ENCODE measurements around the gene LINC00237.

Gene LINC00237

GRCh38 chr20:21092806-21093205, 13.4 kb downstream of the LINC00237 start:
- H3K36me3 ChIP-seq (ENCODE audit: insufficient read depth) = no peaks in the 10 kb centered on the region
- no peak overlapping the region for H3K4me3 ChIP-seq (IDR thresholded peaks at IDR 0.05; ENCODE audit: insufficient read depth, low read depth, low read length)
- no peak overlapping the region for H2AFZ ChIP-seq (ENCODE audit: low read depth)
- H3K27ac ChIP-seq = no peak overlapping the region
- H3K4me1 ChIP-seq (ENCODE audit: low read depth, poor library complexity, severe bottlenecking) = no peaks in the 10 kb centered on the region
- no peaks in the 10 kb centered on the region for H3K27me3 ChIP-seq (ENCODE audit: insufficient read depth, low read depth)
- H3K79me2 ChIP-seq (ENCODE audit: insufficient read depth, low read depth) = no peaks in the 10 kb centered on the region
- no peak overlapping the region for H3K4me2 ChIP-seq
- no peak for TF ChIP-seq CTCF (conservative IDR thresholded peaks at IDR 0.05; ENCODE audit: low read depth, low read length)
- H4K20me1 ChIP-seq (ENCODE audit: insufficient read depth) = no peaks in the 10 kb centered on the region
- H3K9ac ChIP-seq = no peak overlapping the region

- H3K79me2 ChIP-seq (ENCODE audit: insufficient read depth, low read depth) = no peaks in the 10 kb centered on the region
- H3K27ac ChIP-seq = no peak overlapping the region
These were observed 15.4 kb downstream of the LINC00237 start for GRCh38 chr20:21090721-21091120.

GRCh38 chr20:21090111-21090618, 16.0 kb downstream of the LINC00237 start:
- Histone ChIP-seq H3K79me2 (ENCODE audit: insufficient read depth, low read depth) (no peaks in the 10 kb centered on the region), H3K36me3 (ENCODE audit: insufficient read depth) (no peaks in the 10 kb centered on the region), H3K4me3 (IDR thresholded peaks at IDR 0.05; ENCODE audit: insufficient read depth, low read depth, low read length) (no peak overlapping the region), H2AFZ (ENCODE audit: low read depth) (no peak overlapping the region), H4K20me1 (ENCODE audit: insufficient read depth) (no peaks in the 10 kb centered on the region), H3K4me1 (ENCODE audit: low read depth, poor library complexity, severe bottlenecking) (no peaks in the 10 kb centered on the region), H3K27me3 (ENCODE audit: insufficient read depth, low read depth) (no peaks in the 10 kb centered on the region), H3K4me2 (no peak overlapping the region), H3K9ac (no peak overlapping the region), H3K27ac (no peak overlapping the region)
- no peak for TF ChIP-seq CTCF (conservative IDR thresholded peaks at IDR 0.05; ENCODE audit: low read depth, low read length)

More at GRCh38 chr20:21090721-21091120, 15.4 kb downstream of the LINC00237 start:
- no peaks in the 10 kb centered on the region for H3K36me3 ChIP-seq (ENCODE audit: insufficient read depth)
- no peaks in the 10 kb centered on the region for H3K27me3 ChIP-seq (ENCODE audit: insufficient read depth, low read depth)
- no peak overlapping the region for H3K4me2 ChIP-seq
- H3K9ac ChIP-seq = no peak overlapping the region
- H4K20me1 ChIP-seq (ENCODE audit: insufficient read depth) = no peaks in the 10 kb centered on the region
- no peak overlapping the region for H2AFZ ChIP-seq (ENCODE audit: low read depth)
- H3K4me1 ChIP-seq (ENCODE audit: low read depth, poor library complexity, severe bottlenecking) = no peaks in the 10 kb centered on the region
- no peak overlapping the region for H3K4me3 ChIP-seq (IDR thresholded peaks at IDR 0.05; ENCODE audit: insufficient read depth, low read depth, low read length)
- no peak for TF ChIP-seq CTCF (conservative IDR thresholded peaks at IDR 0.05; ENCODE audit: low read depth, low read length)

GRCh38 chr20:21089391-21089790, 16.8 kb downstream of the LINC00237 start:
- Histone ChIP-seq H2AFZ (ENCODE audit: low read depth) (no peak overlapping the region), H3K4me3 (IDR thresholded peaks at IDR 0.05; ENCODE audit: insufficient read depth, low read depth, low read length) (no peak overlapping the region), H3K9ac (no peak overlapping the region), H3K4me1 (ENCODE audit: low read depth, poor library complexity, severe bottlenecking) (no peaks in the 10 kb centered on the region), H3K27me3 (ENCODE audit: insufficient read depth, low read depth) (no peaks in the 10 kb centered on the region), H4K20me1 (ENCODE audit: insufficient read depth) (no peaks in the 10 kb centered on the region), H3K27ac (no peak overlapping the region), H3K36me3 (ENCODE audit: insufficient read depth) (no peaks in the 10 kb centered on the region), H3K4me2 (no peak overlapping the region), H3K79me2 (ENCODE audit: insufficient read depth, low read depth) (no peaks in the 10 kb centered on the region)
- no peak for TF ChIP-seq CTCF (conservative IDR thresholded peaks at IDR 0.05; ENCODE audit: low read depth, low read length)
